ENCODE data around the gene MMP2.

- TF ChIP-seq SALL2 (tag by site-specific recombination; IDR thresholded peaks at IDR 0.05; ENCODE audit: borderline replicate concordance), result no peak
- no peak for TF ChIP-seq ZBTB26 (tag by site-specific recombination; optimal IDR thresholded peaks at IDR 0.05)
- no peak for TF ChIP-seq CTCF (tag by site-specific recombination; IDR thresholded peaks at IDR 0.05)
- TF ChIP-seq ZNF596 (tag by site-specific recombination; IDR thresholded peaks at IDR 0.05), result no peak
- no peak for TF ChIP-seq ZNF350 (tag by site-specific recombination; IDR thresholded peaks at IDR 0.05)
- TF ChIP-seq REST (tag by site-specific recombination; IDR thresholded peaks at IDR 0.05), result no peak
- TF ChIP-seq ZNF174 (tag by site-specific recombination; IDR thresholded peaks at IDR 0.05), result no peak
- TF ChIP-seq ZNF555 (tag by site-specific recombination; conservative IDR thresholded peaks at IDR 0.05), result no peak
- TF ChIP-seq OVOL3 (tag by site-specific recombination; IDR thresholded peaks at IDR 0.05), result no peak
Measured at GRCh38 chr16:55502801-55503366, 23.9 kb downstream of the MMP2 start.

Measured in HEK293 (cell line).